Measurements from ENCODE around the gene HP.
"Not testable (repeated sequence)": the region's sequence is repeated elsewhere in the genome, so short reads cannot be mapped to it uniquely, and the experiment has no call there.

The HP gene, protein sequence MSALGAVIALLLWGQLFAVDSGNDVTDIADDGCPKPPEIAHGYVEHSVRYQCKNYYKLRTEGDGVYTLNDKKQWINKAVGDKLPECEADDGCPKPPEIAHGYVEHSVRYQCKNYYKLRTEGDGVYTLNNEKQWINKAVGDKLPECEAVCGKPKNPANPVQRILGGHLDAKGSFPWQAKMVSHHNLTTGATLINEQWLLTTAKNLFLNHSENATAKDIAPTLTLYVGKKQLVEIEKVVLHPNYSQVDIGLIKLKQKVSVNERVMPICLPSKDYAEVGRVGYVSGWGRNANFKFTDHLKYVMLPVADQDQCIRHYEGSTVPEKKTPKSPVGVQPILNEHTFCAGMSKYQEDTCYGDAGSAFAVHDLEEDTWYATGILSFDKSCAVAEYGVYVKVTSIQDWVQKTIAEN

DNA sequence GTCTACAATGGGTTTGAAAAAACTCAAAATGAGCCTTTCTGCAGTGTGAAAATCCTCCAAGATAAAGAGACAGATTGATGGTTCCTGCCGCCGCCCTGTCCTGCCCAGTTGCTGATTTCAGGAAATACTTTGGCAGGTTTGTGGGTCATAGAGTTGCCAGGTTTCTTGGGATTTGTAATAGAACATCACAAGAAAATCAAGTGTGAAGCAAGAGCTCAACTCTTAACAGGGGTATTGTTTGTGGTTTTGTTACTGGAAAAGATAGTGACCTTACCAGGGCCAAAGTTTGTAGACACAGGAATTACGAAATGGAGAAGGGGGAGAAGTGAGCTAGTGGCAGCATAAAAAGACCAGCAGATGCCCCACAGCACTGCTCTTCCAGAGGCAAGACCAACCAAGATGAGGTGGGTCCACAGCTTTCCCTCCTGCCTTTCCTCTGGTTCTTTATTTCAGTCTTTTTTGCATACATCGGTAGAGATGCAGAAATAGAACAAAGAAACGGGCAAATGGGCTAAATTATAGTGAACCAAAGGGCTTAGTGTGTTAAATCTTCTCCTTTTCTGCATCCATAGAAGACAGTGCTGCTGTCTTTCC lies at the start of gene HP:
Gene HP (plus strand): TSS at position 252 of the 594 bp plus-strand sequence. CDS start 148 bp downstream, at position 400.
- not testable (repeated sequence) for DNase-seq

DNA sequence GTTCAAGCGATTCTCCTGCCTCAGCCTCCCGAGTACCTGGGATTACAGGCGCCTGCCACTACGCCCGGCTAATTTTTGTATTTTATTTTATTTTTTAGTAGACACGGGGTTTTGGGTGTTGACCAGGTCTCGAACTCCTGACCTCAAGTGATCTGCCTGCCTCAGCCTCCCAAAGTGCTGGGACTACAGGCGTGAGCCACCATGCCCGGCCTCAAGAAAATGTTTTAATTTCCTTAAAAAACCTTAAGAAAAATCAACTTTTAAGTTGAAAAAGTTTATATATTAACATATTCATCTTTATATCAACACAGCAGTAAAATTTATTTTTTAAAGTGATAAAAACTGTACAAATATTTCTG lies 46.3 kb upstream of the HP start:
- DNase-seq, result not testable (repeated sequence)

DNA sequence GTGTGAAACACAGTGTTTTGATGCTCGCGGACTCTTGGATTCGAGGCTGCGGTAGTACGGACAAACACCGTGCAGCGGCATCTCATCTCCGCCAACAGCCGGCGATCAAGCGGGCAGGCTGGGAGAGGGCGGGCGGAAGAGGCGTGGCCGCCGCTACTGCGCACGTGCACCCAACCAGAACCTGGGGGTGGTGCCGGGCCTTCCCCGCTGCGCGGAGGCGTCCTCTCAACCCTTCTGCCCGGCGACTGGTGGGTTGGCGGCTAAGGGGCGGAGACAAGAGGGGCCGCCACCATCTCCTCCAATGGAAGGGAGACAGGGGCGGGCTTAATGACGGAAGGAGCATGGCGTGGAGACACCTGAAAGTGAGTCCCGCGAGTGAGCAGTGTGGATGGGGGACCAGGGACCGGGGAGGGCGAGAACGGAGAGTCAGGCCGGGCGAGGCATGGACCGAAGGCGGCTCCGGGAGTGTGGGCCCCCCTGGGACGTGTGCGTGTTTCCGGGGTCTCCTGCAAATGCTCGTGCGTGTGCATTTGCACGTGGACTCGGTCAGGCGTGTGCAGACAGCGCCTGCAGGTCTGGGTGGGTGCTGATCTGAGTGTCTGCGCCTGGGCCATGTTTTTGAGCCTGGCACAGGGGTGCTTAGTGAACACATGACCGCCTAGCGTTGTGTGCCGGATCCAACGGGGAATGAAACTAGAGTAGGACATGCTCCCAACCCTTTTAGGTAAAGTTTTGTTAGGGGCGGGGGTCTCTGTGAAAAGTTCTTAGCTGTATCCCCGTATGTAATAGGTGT lies 45.7 kb upstream of the HP start, which contains the start of gene DHODH:
Gene DHODH (plus strand): TSS at position 321 of the 793 bp plus-strand sequence. CDS start 21 bp downstream, at position 342.
- DNase-seq, result peak; percentile 90 to 96

DNA sequence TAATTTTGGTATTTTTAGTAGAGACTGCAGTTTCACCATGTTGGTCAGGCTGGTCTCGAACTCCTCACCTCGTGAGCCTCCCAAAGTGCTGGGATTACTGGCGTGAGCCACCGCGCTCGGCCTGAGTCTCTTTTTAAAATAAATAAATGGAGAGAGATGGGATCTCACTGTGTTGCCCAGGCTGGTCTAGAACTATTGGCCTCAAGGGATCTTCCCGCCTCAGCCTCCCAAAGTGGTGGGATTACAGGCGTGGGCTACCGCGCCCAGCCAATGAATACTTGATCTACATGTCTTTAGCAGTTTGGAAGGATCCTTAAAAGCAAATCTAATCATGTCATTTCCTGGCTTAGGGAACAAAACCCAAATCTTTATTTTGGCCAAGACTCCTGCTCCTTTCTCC lies 44.5 kb upstream of the HP start:
- DNase-seq, result no peak

DNA sequence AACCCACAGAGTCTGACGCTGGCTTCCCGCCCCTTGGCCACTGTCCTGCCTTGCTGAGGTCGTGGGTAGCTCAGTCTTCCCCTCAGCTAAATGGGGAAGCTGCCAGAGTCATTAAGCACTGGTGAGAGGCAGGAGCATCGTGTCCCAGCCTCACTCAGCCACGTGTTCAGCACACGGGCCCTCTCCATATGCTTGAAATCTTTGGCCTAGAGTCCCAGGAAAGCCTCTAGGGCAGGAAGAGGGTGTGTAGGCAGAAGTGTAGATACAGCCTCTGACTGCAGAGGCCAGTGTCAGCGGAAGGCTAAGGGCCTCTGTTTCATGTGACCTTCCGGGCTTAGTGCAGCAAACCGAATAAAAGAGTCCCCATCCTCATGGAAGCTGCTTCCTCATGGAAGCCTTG lies 41.7 kb upstream of the HP start:
- DNase-seq, result no peak

DNA sequence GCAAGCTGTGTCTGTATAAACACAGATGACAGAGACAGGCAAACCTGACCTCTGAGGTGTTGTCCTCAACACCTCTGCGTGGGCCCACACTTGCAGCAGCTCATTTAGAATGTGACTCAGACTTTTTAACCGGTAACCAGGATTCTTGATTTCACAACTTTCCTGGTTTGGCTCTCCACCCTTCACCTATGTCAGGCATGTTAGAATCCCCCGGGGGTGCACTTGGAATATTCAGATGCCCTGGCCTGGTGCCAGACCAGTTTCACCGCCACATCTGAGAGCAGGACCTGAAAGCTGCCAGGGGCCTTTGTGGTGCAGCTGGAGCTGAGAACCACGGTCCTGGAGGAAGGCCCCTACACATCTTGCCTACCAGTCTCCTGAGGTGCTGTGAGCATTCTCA lies 40.9 kb upstream of the HP start:
- no peak for DNase-seq

DNA sequence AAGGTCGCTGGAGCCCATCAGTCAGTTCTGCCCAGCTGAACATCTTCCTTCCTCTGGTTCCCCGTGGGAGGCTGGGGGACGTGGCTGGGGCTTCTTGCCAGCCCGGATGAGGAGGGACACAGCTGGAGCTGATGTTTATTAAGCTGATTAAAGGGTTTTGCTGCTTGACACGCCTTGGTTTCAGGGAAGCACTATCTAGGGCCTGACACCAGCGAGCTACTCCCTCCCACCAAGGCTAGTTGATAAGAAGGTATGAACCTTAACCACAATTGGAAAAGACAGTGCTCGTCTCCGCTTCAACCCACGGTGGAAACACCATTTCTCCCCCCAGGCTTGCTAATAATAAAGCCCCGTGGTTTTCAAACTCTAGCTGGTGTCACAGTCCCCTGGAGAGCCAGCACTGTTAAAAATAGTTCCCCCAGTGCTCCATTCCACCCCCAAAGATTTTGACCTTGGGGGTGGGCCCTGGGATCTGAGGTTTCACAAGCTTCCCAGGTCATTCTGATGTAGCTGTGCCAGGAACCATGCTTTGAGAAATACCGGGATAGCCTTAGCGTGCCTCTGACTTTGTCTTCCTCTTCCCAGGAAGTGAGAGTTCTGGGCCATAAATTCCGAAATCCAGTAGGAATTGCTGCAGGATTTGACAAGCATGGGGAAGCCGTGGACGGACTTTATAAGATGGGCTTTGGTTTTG lies 40.3 kb upstream of the HP start:
- DNase-seq, result no peak

DNA sequence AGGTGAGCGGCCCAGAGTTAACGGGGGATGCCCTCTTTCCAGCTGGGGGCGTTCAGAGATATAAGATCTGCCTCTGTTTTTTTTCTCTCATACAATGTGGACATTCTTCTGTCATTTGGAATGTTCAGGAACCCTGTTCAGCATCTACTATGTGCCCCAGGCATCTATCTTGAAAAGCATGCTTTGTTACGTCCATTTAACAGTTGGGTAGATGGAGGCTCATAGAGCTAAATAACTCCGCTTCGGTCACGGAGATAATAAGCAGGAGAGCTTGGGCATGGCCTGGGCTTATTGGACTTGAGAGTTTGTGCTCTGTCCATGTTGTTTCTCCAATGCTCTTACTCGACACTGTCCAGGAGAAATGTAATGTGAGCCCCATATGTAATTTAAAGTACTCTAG lies 39.6 kb upstream of the HP start:
- DNase-seq, result no peak

DNA sequence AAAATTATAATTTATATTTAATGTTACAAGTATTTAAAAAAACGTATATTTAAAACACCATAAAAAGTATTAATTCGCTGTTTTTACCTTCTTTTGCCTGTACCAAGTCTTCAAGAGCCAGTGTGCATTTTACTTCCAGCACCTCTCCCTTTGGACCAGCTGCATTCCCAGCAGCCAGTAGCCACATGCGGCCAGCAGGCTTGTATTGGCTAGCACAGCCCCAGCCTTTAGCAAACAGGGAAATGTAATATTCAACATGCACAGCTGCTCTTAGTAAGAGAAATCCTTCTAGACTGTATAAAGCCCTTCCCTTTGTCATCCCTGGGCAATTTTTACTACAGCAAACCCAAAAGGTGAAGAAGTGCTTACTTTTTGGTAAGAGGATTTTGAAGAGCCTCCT lies 39.2 kb upstream of the HP start:
- no peak for DNase-seq

DNA sequence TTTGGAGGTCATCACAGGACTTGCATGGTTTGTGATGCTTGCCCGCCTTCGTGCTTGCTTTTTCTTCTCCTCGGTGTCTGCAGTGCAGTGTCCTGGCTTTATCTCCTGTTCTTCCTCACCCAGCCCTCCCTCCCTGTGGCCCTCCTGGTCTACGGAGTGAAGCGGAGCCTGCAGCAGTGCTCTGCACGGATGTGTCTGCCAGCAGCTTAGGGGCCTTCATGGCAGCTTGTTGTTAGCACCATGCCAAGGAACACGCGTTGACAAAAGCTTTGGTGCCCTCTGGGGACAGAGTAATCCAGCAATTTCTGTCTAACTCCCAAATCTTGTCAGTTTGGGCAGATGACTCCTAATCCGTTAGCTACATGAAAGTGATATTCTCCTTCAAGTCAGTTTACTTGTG lies 35.8 kb upstream of the HP start:
- DNase-seq, result no peak

DNA sequence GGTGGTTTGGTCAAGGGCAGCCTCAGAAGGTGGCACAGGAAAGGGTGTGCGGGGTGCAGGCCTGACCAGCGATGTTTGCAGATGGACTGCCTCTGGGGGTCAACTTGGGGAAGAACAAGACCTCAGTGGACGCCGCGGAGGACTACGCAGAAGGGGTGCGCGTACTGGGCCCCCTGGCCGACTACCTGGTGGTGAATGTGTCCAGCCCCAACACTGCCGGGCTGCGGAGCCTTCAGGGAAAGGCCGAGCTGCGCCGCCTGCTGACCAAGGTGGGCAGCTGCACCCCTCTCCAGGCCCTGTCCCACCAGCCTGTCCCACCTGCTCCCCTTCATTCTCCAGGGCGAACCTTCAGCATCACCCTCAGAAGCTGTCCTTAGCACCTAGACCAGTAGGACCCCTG lies 33.3 kb upstream of the HP start:
- no peak for DNase-seq

DNA sequence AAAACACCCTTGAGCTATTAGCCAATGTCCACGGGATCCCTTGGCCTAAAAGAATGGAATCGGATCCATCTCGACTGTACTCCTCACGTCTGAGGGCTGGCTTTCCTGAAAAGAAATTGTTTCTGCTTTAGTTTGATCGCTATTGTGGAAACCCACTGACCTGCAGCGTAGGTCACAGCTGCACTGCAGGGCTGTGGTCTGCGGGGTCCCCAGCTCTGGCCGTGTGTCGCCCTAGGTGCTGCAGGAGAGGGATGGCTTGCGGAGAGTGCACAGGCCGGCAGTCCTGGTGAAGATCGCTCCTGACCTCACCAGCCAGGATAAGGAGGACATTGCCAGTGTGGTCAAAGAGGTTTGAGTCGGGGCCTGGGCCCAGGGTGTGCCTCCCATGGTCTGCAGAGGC lies 32.2 kb upstream of the HP start:
- no peak for DNase-seq

DNA sequence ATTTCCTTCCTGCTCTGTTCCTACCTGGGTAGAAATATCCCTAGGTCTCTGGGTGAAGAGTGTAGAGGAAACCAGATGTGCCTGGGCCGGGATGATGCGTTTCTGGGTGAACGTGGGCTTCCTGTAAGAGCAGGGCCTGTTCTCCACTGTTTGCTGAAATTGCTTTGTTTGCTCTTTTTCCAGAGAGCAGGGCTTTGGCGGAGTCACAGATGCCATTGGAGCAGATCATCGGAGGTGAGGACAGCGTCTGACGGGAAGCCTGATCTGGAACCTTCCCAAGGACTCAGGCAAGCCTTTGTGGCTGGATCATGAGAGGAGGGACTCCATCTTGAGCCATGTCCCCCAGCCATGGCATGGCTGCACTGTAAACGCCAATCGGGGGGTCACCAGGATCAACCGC lies 30.3 kb upstream of the HP start:
- no peak for DNase-seq

DNA sequence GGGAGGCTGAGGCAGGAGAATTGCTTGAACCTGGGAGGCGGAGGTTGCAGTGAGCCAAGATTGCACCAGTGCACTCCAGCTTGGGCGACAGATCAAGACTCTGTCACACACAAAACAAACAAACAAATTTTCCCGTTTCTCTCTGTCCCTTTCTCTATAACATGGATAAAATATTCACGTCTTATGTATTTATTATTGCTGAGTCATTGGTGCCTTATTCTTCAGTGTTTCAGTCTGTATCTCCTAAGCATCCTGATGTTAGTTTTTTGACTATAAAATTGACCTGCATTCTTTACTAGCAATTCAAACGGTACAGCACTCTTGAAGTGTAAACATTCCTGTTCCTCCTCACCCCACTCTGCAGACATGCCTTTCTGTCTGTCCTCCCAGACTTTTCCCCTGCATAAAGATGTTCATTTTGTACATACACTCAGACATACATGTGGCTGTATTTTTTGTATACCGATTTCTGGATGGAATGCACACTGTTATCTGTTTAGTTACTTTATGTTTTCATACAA lies 29.4 kb upstream of the HP start:
- no peak for DNase-seq

DNA sequence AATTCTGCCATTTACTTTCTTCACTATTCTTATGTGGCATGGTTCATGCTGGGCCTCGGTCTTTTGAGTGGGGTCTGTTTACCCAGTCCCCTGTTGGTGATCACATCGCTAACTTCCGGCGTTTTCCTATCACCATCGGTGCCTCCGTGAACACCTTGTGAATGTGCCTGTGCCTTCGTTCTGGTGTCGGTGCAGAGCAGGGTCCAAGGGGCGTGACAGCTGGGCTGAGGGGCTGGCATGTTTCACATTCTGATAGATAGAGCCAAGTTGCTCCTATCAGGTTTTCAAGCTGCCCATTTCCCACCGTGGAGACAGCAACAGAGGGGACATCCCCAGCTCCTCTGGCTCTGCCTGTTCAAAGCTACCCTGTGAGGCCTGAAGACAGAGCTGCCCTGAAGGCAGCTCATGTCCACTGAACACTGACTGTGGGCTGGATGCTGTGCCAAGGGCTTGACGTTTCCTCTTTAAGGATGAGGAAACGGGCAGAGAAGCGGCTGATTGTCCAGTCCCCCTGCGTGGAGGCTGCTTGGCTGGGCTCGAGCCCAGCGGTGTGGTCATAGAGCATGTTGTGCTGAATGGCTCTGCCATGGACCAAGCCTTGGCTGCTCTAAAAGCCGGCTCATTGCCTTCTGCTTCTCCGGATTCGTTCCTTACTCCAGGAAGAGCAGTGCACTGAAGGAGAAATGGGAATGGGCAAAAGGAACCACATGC lies 28.7 kb upstream of the HP start:
- DNase-seq, result no peak

DNA sequence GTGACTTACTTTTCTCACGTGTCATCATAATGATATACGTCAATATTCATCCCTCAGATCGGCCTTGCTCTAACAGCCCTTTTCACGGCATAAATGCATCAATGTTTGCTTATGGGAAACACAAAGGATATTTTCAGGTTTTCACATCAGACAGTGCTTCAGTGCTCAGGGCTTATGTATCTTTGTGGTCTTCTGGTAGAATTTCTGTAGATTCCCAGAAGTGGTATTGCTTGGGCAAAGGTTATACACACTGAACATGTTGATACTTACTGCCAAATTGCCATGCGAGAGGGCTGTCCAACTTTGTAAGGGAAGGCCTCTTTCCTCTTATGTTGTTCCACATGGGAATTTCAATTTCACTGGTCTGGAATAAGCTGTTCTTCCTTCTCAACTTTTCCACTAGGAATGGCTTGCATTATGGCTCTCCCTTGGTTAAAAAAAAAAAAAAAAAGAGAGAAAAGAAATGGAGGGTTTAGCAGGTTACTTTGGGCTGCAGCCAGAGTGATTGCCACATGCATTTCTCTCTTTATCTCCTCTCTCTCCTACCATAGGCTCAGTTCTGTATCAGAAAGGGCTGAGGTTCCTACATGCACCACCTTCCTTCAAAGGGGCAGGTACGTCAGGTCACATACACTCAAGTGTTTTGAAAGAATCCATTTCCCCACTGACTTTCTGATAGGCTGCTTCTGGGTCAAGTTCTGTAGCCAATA lies 26.5 kb upstream of the HP start:
- DNase-seq, result no peak

DNA sequence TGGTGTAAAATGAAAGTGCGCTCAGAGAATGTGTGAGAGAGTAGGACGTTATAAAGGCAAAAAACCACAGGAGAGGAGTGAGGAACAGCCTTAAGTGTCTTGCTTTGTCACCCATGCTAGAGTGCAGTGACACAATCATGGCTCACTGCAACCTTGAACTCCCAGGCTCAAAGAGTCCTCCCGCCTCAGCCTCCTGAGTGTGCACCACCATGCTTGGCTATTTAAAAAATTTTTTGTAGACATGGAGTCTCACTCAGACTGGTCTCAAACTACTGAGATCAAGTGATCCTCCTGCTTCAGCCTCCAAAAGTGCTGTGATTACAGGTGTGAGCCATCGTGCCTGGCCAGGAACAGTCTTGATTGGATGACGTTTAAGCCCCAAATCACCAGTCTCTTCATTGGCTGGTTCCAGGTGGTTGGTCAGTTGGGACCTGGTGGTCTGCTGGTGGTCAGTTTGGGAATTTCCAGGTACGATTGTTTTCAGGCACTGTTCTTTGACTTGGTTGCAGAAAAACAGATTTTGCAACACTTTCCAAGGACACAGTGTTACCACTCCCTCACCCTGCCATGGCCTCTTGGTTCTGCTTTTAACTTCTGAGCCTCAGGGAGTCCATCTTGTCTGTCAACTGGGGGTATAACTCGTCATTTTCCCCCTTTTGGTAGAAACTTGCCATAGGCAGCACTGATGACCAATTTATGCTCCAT lies 24.6 kb upstream of the HP start:
- no peak for DNase-seq

DNA sequence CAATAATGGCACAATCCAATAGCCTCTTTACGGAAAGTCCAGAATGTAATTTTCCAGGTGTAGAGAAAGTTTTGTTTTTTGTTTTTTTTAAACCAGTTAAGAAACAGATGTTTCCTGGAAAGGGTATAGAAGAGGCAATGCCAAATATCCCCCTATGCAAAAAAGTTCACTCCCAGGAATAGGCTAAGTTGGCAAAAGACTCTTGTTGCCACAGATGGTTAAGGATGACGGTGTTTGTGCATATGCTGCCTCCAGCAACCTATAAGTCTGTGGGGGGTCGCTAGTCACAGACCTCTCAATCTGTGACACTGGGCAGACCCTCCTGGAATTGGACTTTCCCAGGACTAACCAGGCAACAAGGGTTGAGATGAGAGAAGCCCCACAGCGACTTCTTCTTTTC lies 20.9 kb upstream of the HP start:
- no peak for DNase-seq

DNA sequence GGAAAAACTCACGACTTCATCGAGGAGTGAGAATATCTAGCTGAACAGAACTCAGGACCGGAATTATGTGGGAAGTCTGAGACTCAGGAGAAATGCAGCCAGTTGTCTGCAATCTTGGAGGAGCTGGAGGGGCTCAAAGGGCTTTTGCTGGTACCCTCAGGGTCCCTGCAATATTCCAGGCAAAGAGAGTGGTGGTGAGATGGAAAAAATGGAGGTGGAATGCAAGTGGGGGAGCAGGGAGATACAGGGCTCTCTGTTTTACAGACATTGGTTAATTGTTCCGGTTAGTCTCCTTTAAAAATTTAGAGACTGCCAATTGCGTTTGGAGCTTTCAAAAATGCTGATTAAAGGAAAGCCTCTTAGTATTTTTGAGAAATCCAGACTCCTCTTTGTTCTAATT lies 18.2 kb upstream of the HP start:
- no peak for DNase-seq

DNA sequence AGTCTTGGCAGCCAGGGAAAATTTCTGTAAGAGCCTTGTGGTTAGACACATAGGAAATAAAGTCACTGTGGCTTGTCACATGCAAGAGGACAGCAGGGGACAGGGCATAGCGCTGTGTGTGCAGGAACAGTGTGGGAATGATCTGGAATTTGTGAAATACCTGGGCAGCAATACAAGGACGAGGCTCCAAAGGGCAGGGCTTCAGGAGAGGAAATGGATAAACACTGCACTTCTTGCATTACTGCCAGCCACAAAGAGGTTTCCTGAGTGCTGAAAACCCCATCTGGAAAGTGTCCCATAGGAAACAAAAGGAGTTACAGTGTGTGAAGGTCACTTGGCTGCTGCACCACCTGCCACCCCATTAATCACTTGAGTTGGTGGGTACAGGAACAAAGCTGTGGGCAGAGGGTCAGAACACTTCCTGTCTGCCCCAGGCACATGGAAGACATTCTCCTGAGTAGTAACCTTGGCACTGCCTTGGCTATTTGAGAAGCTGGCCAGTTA lies 12.1 kb upstream of the HP start:
- no peak for DNase-seq

DNA sequence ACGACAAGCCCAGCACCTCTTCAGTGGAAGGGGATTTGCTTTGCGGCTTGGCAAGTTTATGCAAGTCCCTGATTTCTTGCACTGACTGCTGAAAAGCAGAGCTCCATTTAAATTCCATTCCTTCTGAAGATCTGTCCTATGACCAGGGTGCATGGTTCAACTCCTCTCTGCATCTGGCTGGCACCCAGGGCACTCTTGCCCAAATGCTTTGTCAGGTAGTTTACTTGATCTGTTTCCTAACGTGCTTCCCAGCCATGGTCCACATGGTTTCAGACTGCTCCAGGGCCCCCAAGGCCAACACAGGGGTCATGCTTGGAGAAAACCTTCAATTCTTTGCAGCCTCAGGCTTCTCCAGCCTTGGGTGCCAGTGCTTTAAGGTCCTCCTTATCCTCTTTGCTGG lies 11.2 kb upstream of the HP start:
- DNase-seq, result no peak
